DND-41 (cell line): ENCODE results near the gene TMEM18.

Experiments used
- EZH2 ChIP-seq: IDR thresholded peaks from 3 replicates; pipeline ENCODE4 v1.6.1; 2012; ENCODE audit warnings: borderline replicate concordance, low read depth, mild to moderate bottlenecking, moderate library complexity, low read length, inconsistent platforms; ENCODE audit not compliant: severe bottlenecking
- TF ChIP-seq, protein P1 (sequence below): IDR thresholded peaks from 2 replicates; pipeline ENCODE4 v1.5.1; 2012; ENCODE audit warnings: borderline replicate concordance, low read length, moderate library complexity, mild to moderate bottlenecking; ENCODE audit not compliant: poor library complexity, severe bottlenecking; ENCODE audit errors: extremely low read depth

DNA sequence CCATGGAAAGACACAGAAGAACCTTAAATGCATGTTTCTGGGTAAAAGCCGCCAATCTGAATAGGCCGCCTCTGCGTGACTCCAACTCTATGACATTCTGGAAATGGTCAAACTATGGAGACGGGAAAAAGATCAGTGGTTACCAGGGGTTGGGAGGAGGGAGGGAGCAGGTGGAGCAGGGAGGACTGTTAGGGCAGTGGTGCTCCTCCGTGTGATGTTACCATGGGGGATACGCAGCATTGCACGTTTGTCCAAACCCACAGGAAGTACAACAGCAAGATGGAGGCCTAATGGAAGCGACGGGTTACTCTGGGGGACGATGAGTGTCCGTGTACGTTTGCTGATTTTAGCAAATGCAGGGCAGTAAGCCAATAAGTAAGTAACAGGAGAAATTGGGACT, 17.2 kb downstream of the TMEM18 start:
- TF ChIP-seq, protein P1, sequence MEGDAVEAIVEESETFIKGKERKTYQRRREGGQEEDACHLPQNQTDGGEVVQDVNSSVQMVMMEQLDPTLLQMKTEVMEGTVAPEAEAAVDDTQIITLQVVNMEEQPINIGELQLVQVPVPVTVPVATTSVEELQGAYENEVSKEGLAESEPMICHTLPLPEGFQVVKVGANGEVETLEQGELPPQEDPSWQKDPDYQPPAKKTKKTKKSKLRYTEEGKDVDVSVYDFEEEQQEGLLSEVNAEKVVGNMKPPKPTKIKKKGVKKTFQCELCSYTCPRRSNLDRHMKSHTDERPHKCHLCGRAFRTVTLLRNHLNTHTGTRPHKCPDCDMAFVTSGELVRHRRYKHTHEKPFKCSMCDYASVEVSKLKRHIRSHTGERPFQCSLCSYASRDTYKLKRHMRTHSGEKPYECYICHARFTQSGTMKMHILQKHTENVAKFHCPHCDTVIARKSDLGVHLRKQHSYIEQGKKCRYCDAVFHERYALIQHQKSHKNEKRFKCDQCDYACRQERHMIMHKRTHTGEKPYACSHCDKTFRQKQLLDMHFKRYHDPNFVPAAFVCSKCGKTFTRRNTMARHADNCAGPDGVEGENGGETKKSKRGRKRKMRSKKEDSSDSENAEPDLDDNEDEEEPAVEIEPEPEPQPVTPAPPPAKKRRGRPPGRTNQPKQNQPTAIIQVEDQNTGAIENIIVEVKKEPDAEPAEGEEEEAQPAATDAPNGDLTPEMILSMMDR: no peak
- TF ChIP-seq EZH2: no peak
